GM12875 (cell line): ENCODE data around the gene COX10.
A peak's percentile ranks its signal among the peaks of the same experiment; 100 is the strongest.

Source experiments
- H3K4me3 ChIP-seq: one replicate; pipeline ENCODE4 v1.5.1; 2011; ENCODE audit warnings: low read depth, low read length, control low read depth
- TF ChIP-seq, protein P1 (sequence below): IDR thresholded peaks from 2 replicates; pipeline ENCODE4 v1.5.1; 2011; ENCODE audit warnings: low read depth, mild to moderate bottlenecking, control low read depth, inconsistent platforms, low read length, moderate library complexity, borderline replicate concordance; ENCODE audit not compliant: insufficient read depth

The COX10 gene

DNA sequence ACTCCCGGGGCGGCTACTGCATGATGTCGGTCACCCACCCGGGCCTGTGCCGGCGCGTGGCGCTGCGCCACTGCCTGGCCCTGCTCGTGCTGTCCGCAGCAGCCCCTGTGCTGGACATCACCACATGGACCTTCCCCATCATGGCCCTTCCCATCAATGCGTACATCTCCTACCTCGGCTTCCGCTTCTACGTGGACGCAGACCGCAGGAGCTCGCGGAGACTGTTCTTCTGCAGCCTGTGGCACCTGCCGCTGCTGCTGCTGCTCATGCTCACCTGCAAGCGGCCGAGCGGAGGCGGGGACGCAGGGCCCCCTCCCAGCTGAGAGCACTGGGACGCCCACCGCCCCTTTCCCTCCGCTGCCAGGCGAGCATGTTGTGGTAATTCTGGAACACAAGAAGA is 137.6 kb downstream of the COX10 start:
- TF ChIP-seq, protein P1, sequence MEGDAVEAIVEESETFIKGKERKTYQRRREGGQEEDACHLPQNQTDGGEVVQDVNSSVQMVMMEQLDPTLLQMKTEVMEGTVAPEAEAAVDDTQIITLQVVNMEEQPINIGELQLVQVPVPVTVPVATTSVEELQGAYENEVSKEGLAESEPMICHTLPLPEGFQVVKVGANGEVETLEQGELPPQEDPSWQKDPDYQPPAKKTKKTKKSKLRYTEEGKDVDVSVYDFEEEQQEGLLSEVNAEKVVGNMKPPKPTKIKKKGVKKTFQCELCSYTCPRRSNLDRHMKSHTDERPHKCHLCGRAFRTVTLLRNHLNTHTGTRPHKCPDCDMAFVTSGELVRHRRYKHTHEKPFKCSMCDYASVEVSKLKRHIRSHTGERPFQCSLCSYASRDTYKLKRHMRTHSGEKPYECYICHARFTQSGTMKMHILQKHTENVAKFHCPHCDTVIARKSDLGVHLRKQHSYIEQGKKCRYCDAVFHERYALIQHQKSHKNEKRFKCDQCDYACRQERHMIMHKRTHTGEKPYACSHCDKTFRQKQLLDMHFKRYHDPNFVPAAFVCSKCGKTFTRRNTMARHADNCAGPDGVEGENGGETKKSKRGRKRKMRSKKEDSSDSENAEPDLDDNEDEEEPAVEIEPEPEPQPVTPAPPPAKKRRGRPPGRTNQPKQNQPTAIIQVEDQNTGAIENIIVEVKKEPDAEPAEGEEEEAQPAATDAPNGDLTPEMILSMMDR, result no peak
- H3K4me3 ChIP-seq, result no peak overlapping the region

DNA sequence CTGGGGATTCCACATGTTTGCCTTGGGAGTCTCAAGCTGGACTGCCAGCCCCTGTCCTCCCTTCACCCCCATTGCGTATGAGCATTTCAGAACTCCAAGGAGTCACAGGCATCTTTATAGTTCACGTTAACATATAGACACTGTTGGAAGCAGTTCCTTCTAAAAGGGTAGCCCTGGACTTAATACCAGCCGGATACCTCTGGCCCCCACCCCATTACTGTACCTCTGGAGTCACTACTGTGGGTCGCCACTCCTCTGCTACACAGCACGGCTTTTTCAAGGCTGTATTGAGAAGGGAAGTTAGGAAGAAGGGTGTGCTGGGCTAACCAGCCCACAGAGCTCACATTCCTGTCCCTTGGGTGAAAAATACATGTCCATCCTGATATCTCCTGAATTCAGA is 138.5 kb downstream of the COX10 start:
- TF ChIP-seq, protein P1, result no peak
- no peak overlapping the region for H3K4me3 ChIP-seq

DNA sequence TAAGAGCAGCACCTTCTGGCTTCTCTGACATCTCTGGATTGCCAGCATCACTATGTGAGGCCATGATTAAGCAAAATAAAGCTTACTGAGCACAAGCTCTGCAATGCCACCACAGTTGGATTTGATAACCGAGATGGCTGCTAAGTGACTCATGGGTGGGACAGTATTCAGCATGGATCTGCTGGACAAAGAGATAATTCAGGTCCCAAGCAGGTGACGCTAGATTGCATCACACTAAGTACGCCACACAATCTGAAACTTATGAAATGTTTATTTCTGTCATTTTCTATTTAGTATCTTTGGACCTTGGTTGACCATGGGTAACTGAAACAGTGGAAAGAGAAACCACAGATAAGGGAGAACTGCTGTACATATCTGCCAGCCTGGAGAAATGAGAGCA is 139.9 kb downstream of the COX10 start:
- TF ChIP-seq, protein P1, result no peak
- no peak overlapping the region for H3K4me3 ChIP-seq

DNA sequence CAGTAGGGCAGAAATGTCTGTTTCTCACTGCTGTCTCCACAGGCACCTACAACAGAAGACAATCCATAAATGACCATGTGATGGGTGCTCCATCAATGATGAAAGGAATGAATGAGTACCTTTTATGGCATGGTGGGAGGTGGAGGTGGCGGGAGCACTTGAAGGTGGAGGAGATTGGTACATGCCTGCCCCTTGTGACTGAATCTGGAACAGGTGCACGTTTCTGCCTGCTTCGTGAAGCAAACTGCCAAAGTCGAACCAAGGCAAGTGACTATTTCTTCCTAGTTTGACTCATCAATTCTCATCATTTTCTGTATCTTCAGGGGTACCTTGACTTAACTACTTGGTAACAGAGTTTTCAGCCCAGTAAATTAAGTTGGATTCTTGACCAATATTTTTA is 141.9 kb downstream of the COX10 start:
- TF ChIP-seq, protein P1, result peak; percentile 13; the same call in 1 of the 2 replicates
- no peak overlapping the region for H3K4me3 ChIP-seq

DNA sequence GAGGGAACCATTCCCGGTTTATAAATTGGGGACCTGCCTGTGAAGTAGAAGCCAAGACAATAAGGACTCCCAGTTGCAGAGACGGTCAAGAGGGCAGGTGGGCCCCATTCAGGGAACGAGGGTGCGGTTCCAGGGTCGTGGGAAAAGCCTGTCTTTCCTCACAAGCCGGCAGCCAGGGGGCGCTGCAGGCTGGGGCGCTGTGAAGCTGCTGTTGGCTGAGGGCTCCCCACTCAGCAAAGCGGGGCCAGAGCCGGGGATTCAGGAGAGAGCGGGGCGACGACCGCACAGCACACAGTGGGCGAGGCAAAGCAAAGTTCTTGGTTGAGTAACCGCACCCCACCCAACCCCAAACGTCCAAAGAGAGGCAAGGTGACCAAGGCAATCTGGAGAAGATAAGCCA is 142.5 kb downstream of the COX10 start:
- no peak overlapping the region for H3K4me3 ChIP-seq
- TF ChIP-seq, protein P1, result peak; percentile 55

DNA sequence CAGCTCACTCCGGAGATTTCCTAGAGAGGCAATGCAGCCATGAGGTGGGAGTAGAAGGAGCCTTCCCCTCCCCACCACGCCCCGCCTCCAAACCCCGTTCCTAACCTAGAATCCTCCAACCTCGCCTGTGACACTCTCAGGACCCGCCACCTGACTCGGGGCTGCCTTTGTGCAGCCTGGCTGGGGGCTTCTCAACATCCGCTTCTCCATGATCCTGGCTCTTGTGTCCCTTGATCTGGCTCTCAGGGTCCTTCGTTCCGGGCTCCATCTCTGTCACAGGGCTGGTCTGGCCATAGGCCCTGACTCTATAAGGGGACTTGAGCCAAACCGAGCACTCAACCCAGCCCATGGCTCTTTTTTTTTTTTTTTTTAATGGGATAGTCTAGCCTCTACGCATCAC is 143.1 kb downstream of the COX10 start:
- TF ChIP-seq, protein P1, result no peak
- no peak overlapping the region for H3K4me3 ChIP-seq

DNA sequence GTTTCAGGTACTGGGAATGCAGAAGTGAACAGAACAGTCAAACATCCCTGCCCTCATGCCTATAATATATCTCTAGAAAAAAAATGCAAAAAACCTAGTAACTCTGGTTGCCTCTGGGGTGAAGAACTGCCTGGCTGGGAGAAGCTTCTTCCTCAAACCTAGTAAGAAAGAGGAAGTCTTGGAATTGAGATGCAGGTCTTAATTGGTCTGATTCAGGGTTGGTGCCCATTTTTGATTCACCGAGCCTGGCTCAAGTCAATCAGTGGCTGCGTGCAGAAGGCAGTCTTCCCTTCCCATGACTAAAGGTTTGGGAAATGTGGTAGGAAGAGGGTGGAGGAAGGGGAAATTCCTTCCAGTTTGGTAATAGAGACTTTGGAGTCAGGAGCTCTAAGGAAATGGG is 145.0 kb downstream of the COX10 start:
- TF ChIP-seq, protein P1, result no peak
- H3K4me3 ChIP-seq, result no peak overlapping the region
